Measurements from ENCODE around the gene SYNM.

Gene SYNM

GRCh38 chr15:99121207-99121606, 16.3 kb downstream of the SYNM start:
- no peak for TF ChIP-seq CTCF (IDR thresholded peaks at IDR 0.05; ENCODE audit: borderline replicate concordance, insufficient read depth, low read depth, low read length)
- no peak overlapping the region for H3K4me3 ChIP-seq (ENCODE audit: low read depth, low read length)

GRCh38 chr15:99121691-99122410, 17.0 kb downstream of the SYNM start:
- H3K4me3 ChIP-seq (ENCODE audit: low read depth, low read length): no peak overlapping the region
- no peak for TF ChIP-seq CTCF (IDR thresholded peaks at IDR 0.05; ENCODE audit: borderline replicate concordance, insufficient read depth, low read depth, low read length)

DNA sequence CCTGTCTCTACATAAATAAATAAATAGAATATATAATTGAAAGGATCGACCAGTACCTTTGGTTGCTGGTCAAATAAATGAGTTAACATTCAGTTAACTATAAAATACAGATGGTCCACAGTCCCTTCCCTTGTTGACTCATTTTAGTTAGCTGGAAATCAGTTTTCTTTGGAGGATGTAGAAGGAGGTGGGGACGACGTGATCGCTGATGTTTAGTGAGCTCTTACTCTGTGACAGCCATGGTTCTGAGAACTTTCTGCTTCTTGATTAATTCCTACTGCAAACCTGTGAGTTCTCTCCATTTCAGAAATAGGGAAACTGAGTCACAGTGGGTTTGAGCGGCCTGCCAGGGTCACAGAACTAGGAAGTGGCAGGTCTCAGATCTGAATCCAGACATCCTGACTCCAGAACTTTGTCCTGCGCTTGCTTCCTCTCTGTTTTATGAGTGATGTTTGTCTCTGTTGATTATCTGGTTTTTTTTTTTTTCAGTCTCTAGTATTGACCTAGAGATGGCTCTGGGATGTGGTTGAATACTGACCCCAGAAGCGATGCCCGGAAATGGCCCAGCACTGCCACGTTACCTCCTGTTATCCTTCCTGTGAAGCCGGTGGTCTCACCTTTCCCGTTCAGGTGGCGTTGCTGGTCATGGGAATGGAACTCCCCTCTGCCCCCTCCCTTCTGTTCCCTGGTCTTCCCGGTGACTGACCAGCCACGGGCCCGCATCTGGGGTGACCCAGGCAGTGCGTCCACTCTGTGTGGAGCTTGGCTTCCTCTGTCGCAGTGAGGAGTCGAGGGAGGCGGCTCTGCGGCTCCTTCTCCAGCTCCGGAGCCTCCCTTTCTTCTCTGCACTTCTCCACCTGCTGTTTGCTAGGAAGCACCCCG, 18.2 kb downstream of the SYNM start:
- TF ChIP-seq CTCF (IDR thresholded peaks at IDR 0.05; ENCODE audit: borderline replicate concordance, insufficient read depth, low read depth, low read length): no peak
- no peak overlapping the region for H3K4me3 ChIP-seq (ENCODE audit: low read depth, low read length)

GRCh38 chr15:99123713-99124451, 19.0 kb downstream of the SYNM start:
- no peak for TF ChIP-seq CTCF (IDR thresholded peaks at IDR 0.05; ENCODE audit: borderline replicate concordance, insufficient read depth, low read depth, low read length)
- no peak overlapping the region for H3K4me3 ChIP-seq (ENCODE audit: low read depth, low read length)

DNA sequence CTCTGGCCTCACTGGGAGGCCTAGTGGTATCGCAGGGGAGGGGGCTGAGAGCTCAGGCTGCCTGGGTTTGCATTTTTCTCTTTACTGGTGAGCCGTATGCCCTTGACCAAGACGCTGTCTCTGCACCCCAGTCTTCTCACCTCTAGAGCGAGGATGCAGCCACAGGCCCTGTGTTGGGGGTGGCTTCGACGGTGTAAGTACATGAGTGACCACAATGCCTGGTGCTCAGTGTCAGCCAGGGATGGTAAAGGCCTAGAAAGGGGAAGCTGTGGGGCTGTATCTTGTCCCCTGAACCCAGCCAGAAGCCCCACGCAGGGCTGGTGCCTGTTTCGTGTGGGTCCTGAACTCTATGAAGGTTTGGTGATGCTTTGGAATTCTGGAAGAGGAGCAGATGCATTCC, 19.8 kb downstream of the SYNM start:
- TF ChIP-seq CTCF (IDR thresholded peaks at IDR 0.05; ENCODE audit: borderline replicate concordance, insufficient read depth, low read depth, low read length): no peak
- H3K4me3 ChIP-seq (ENCODE audit: low read depth, low read length): no peak overlapping the region

GRCh38 chr15:99125061-99125891, 20.4 kb downstream of the SYNM start:
- TF ChIP-seq CTCF (IDR thresholded peaks at IDR 0.05; ENCODE audit: borderline replicate concordance, insufficient read depth, low read depth, low read length): no peak
- H3K4me3 ChIP-seq (ENCODE audit: low read depth, low read length): no peak overlapping the region

All from GM12875 (cell line).